ENCODE measurements around the gene PDE6G.

The PDE6G gene

GRCh38 chr17:81695211-81695610 is 38.9 kb upstream of the PDE6G start:
- no peak overlapping the region for H3K4me3 ChIP-seq (ENCODE audit: low read length, poor library complexity, severe bottlenecking)
- no peaks in the 10 kb centered on the region for H3K4me1 ChIP-seq (ENCODE audit: insufficient read depth, low read length, poor library complexity, severe bottlenecking)
- H4K20me1 ChIP-seq (ENCODE audit: insufficient read depth, low read length, poor library complexity, severe bottlenecking) = peaks cover 4% of the 10 kb centered on the region
- no peaks in the 10 kb centered on the region for H3F3A ChIP-seq (ENCODE audit: low read depth)
- peaks cover 72% of the 10 kb centered on the region; the same call in 1 of the 2 replicates for H3K36me3 ChIP-seq (ENCODE audit: insufficient read depth, low read length)
- no peaks in the 10 kb centered on the region for H3K27me3 ChIP-seq (ENCODE audit: insufficient read depth, low read length, poor library complexity, severe bottlenecking)
- H3K9me3 ChIP-seq (ENCODE audit: insufficient read depth, low read depth, low read length) = no peaks in the 10 kb centered on the region
- H2AFZ ChIP-seq (ENCODE audit: low read length) = no peak overlapping the region
- no peaks in the 10 kb centered on the region for H3K9me2 ChIP-seq (replicated peaks; ENCODE audit: low read depth, low read length)
- H3K79me2 ChIP-seq (ENCODE audit: insufficient read depth, low read length) = peaks cover 16% of the 10 kb centered on the region; the same call in 1 of the 2 replicates
- H3K4me2 ChIP-seq (ENCODE audit: low read depth, low read length, poor library complexity, severe bottlenecking) = no peak overlapping the region
- TF ChIP-seq EZH2phosphoT487 (IDR thresholded peaks at IDR 0.05; ENCODE audit: borderline replicate concordance) (no peak), CTCF (conservative IDR thresholded peaks at IDR 0.05; ENCODE audit: low read length) (no peak)
- no peak overlapping the region for H3K9ac ChIP-seq (ENCODE audit: low read depth, low read length, poor library complexity, severe bottlenecking)

GRCh38 chr17:81694810-81695209 is 38.5 kb upstream of the PDE6G start:
- no peak overlapping the region for H3K4me3 ChIP-seq (ENCODE audit: low read length, poor library complexity, severe bottlenecking)
- H3K4me2 ChIP-seq (ENCODE audit: low read depth, low read length, poor library complexity, severe bottlenecking) = no peak overlapping the region
- no peak for TF ChIP-seq CTCF (conservative IDR thresholded peaks at IDR 0.05; ENCODE audit: low read length)
- no peak for TF ChIP-seq EZH2phosphoT487 (IDR thresholded peaks at IDR 0.05; ENCODE audit: borderline replicate concordance)
- peaks cover 14% of the 10 kb centered on the region; the same call in 1 of the 2 replicates for H3K79me2 ChIP-seq (ENCODE audit: insufficient read depth, low read length)
- peaks cover 76% of the 10 kb centered on the region; the same call in 1 of the 2 replicates for H3K36me3 ChIP-seq (ENCODE audit: insufficient read depth, low read length)
- no peaks in the 10 kb centered on the region for H3K9me2 ChIP-seq (replicated peaks; ENCODE audit: low read depth, low read length)
- no peak overlapping the region for H2AFZ ChIP-seq (ENCODE audit: low read length)
- no peaks in the 10 kb centered on the region for H3K4me1 ChIP-seq (ENCODE audit: insufficient read depth, low read length, poor library complexity, severe bottlenecking)
- H3F3A ChIP-seq (ENCODE audit: low read depth) = no peaks in the 10 kb centered on the region
- no peaks in the 10 kb centered on the region for H3K9me3 ChIP-seq (ENCODE audit: insufficient read depth, low read depth, low read length)
- H3K27me3 ChIP-seq (ENCODE audit: insufficient read depth, low read length, poor library complexity, severe bottlenecking) = no peaks in the 10 kb centered on the region
- peaks cover 4% of the 10 kb centered on the region for H4K20me1 ChIP-seq (ENCODE audit: insufficient read depth, low read length, poor library complexity, severe bottlenecking)
- H3K9ac ChIP-seq (ENCODE audit: low read depth, low read length, poor library complexity, severe bottlenecking) = no peak overlapping the region

DNA sequence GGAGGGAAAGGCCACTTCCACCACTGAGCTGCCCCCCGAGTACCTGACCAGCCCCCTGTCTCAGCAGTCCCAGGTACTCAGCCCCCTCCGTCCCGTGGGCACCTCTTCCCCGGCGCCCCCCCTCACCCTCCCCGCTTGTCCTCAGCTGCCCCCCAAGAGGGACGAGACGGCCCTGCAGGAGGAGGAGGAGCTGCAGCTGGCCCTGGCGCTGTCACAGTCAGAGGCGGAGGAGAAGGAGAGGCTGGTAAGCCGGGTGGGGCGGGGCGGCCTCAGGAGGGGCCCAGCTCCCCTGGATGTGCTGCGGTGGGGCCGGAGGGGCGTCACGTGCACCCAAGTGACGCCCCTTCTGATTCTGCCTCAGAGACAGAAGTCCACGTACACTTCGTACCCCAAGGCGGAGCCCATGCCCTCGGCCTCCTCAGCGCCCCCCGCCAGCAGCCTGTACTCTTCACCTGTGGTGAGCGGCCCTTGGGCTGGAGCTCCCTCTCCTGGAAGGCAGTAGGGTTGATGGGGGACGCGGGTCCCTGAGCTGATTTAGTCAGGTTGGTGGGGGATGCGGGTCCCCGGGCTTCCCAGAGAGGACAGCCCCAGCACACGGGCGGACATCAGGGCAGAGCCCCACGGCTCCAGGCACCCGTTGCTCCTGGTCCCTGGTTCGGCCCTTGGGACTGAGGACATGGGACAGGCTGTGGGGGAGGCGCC is 37.3 kb upstream of the PDE6G start:
- H3K4me3 ChIP-seq (ENCODE audit: low read length, poor library complexity, severe bottlenecking) = no peak overlapping the region
- H3K9ac ChIP-seq (ENCODE audit: low read depth, low read length, poor library complexity, severe bottlenecking) = no peak overlapping the region
- no peak for TF ChIP-seq EZH2phosphoT487 (IDR thresholded peaks at IDR 0.05; ENCODE audit: borderline replicate concordance)
- TF ChIP-seq CTCF (conservative IDR thresholded peaks at IDR 0.05; ENCODE audit: low read length) = peak; percentile 35
- no peaks in the 10 kb centered on the region for H3K4me1 ChIP-seq (ENCODE audit: insufficient read depth, low read length, poor library complexity, severe bottlenecking)
- H3K9me2 ChIP-seq (replicated peaks; ENCODE audit: low read depth, low read length) = no peaks in the 10 kb centered on the region
- H3K36me3 ChIP-seq (ENCODE audit: insufficient read depth, low read length) = peaks cover 87% of the 10 kb centered on the region; the same call in 1 of the 2 replicates
- peaks cover 20% of the 10 kb centered on the region; the same call in 1 of the 2 replicates for H3K79me2 ChIP-seq (ENCODE audit: insufficient read depth, low read length)
- no peak overlapping the region for H2AFZ ChIP-seq (ENCODE audit: low read length)
- no peak overlapping the region for H3K4me2 ChIP-seq (ENCODE audit: low read depth, low read length, poor library complexity, severe bottlenecking)
- H3K9me3 ChIP-seq (ENCODE audit: insufficient read depth, low read depth, low read length) = no peaks in the 10 kb centered on the region
- no peaks in the 10 kb centered on the region for H3K27me3 ChIP-seq (ENCODE audit: insufficient read depth, low read length, poor library complexity, severe bottlenecking)
- peaks cover 4% of the 10 kb centered on the region for H4K20me1 ChIP-seq (ENCODE audit: insufficient read depth, low read length, poor library complexity, severe bottlenecking)
- H3F3A ChIP-seq (ENCODE audit: low read depth) = no peaks in the 10 kb centered on the region
